Fibroblast of pulmonary artery (primary cell): Measurements from ENCODE around the gene FKBP9.

Experiments
- DNase-seq: peaks from one replicate; pipeline ENCODE4 v3.0.0-alpha.2; 2010; ENCODE audit warnings: low read depth
- H3K4me3 ChIP-seq: replicated peaks from 2 replicates; pipeline ENCODE4 v1.5.1; 2011; ENCODE audit warnings: low read depth, mild to moderate bottlenecking, control low read depth, low read length, moderate library complexity
- CTCF ChIP-seq: IDR thresholded peaks from 2 replicates; pipeline ENCODE4 v1.5.1; 2011; ENCODE audit warnings: mild to moderate bottlenecking, control low read depth, low read length, inconsistent platforms; ENCODE audit errors: missing control alignments

The FKBP9 gene

GRCh38 chr7:33043501-33044400 lies 86.5 kb downstream of the FKBP9 start:
- DNase-seq, result no peak
- no peak overlapping the region for H3K4me3 ChIP-seq
- no peak for TF ChIP-seq CTCF

DNA sequence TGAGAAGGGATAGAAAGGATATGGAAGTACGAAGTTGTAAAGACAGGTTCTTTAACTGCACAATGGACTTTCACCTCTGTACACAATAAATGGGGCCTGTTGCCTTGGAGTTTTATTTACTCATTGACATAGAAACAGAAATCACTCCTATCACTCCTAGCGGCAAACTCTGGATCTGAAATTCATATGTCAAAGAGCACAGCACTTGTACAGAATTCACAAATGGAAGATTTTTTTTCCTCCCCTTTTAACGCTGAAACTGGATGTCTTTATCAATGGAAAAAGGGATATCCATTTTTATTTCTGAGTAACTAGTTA lies 87.1 kb downstream of the FKBP9 start:
- peak; percentile 13 for TF ChIP-seq CTCF
- H3K4me3 ChIP-seq, result no peak overlapping the region
- peak; percentile 48 for DNase-seq

DNA sequence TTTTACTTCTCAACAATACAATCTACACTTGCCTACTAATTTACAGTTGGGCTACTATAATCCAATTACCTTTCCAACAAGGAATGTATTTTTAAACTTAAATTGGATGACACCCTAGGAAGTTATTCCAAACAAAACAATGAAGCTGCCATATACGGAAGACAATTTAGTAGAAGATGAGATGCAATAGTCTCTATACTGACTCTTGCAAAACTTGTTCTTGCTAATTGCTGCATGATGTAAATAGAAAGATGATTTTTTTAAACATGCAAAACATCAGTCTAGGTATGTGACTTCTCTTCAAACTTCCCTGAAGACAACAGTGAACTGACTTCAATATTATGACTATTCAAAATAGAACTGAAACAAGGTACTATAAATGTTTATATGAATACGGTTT lies 87.7 kb downstream of the FKBP9 start:
- TF ChIP-seq CTCF, result no peak
- H3K4me3 ChIP-seq, result no peak overlapping the region
- DNase-seq, result no peak

- no peak for DNase-seq
- H3K4me3 ChIP-seq, result no peak overlapping the region
- TF ChIP-seq CTCF, result no peak
Measured at GRCh38 chr7:33048257-33048656, 91.0 kb downstream of the FKBP9 start.

- no peak for TF ChIP-seq CTCF
- no peak for DNase-seq
- no peak overlapping the region for H3K4me3 ChIP-seq
Measured at GRCh38 chr7:33048704-33049103, 91.5 kb downstream of the FKBP9 start.

DNA sequence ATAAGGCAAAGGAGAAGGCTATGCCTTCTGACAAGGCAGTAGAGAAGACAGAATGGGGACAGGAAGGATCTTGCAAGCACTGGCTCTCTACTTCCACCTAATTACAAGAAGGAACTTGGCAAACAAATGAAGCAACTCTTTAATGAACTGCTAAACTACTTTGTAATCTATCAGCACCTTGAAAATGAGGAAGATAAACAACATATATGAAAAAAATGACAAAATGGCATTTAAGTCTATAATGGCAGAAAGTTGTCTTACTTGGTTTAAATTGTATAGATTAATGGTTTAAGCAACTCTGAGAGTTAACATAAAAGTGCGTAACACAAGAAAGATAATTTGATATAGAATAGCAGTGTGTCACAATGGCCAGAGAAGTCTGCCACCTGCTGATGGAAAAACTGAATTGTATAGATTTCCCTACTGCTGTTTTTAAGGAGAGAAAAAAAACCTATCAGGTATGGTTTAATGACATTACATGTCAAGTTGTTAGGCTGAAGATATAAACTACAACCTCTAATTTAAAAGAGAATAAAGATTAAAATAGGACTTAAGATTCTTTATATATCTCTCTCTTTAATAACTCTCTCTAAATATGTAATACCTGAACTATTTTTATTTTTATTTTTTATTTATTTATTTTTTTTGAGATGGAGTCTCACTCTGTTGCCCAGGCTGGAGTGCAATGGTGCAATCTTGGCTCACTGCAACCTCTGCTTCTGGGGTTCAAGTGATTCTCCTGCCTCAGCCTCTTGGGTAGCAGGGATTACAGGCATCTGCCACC lies 93.5 kb downstream of the FKBP9 start:
- TF ChIP-seq CTCF, result peak; percentile 73
- no peak overlapping the region for H3K4me3 ChIP-seq
- peak; percentile 72 for DNase-seq

GRCh38 chr7:33053721-33054120 lies 96.5 kb downstream of the FKBP9 start:
- TF ChIP-seq CTCF, result no peak
- DNase-seq, result no peak
- H3K4me3 ChIP-seq, result no peak overlapping the region
